ENCODE data around the gene MYO10. TPM values are rescaled to one million over a fixed set of nuclear protein-coding genes. Genes with fewer than 3 reads are reported as not detected.

MYO10 gene
- total and polyA plus RNA-seq, 2 experiments from 2014 or later, result 119 to 276 TPM

GRCh38 chr5:16727755-16728325 lies 208.2 kb downstream of the MYO10 start (continued):
- TF ChIP-seq ZNF462 (CRISPR knock-in tag; IDR thresholded peaks at IDR 0.05) (no peak), EZH2phosphoT487 (IDR thresholded peaks at IDR 0.05; ENCODE audit: unreplicated experiment) (no peak), STAT1 (IDR thresholded peaks at IDR 0.05; ENCODE audit: unreplicated experiment) (no peak), ZNF114 (CRISPR knock-in tag; IDR thresholded peaks at IDR 0.05) (no peak), EZH2 (IDR thresholded peaks at IDR 0.05; ENCODE audit: low read depth, unreplicated experiment) (no peak), CREB1 (CRISPR knock-in tag; IDR thresholded peaks at IDR 0.05; ENCODE audit: low read depth) (no peak), CTCF (conservative IDR thresholded peaks at IDR 0.05; ENCODE audit: low read depth in 2 of 2) (no peak), ZNF331 (CRISPR knock-in tag; IDR thresholded peaks at IDR 0.05; ENCODE audit: low read depth) (no peak), ETS1 (IDR thresholded peaks at IDR 0.05) (no peak)

Measured in GM23338 (cell line).